ENCODE measurements around the gene CHST1. TPM values are rescaled to one million over a fixed set of nuclear protein-coding genes. Genes with fewer than 3 reads are reported as not detected.
A peak's percentile ranks its signal among the peaks of the same experiment; 100 is the strongest.

The CHST1 gene
- total RNA-seq, 2 experiments from 2014 or later: 0.35 TPM; not detected in 1

DNA sequence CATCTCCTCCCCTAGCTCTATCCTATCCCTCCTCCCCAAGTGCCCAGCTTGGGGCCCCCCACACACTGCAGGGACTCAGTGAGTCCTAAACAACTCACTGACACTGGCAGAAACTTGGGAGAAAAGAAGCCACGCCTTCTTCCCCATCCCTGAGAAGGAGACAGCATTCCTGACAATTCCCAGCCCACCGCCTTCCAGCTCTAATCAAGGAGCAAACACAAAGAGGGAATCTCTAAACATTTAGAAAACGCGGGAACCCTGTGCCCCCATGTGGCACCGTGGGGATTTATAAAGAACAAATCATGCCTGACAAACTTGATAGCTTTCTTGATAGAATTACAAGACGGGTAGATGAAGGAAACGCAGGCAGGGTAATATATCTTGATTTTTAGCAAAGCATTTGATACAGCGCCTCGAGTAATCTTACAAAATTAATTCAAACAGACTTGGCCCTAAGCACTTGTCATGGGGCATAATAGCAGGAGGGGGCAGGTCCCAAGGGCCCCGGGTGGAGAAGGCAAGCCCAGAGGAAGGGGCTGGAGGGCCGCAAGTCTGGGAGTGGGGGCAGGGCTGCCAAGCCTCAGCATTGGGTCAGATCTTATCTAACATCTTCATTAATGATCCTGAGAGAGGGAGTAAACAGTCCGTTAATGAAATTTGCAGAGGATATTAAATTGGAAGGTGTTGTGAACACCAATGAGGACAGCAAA lies 4.5 kb downstream of the CHST1 start:
- H3K4me3 Mint-ChIP-seq: no peak overlapping the region
- no peaks in the 10 kb centered on the region for H3K36me3 Mint-ChIP-seq
- H3K4me1 Mint-ChIP-seq: no peaks in the 10 kb centered on the region
- no peak for DNase-seq
- H3K27me3 Mint-ChIP-seq: peaks cover 65% of the 10 kb centered on the region
- CTCF ChIA-PET: interaction anchor here (1.0 kb wide), 1 partner anchor 289 kb away, joined by 4 read pairs; no protein-coding TSS in a partner anchor
- H3K27ac Mint-ChIP-seq: no peak overlapping the region
- no peak for ATAC-seq
- no peaks in the 10 kb centered on the region for H3K9me3 Mint-ChIP-seq (ENCODE audit: low read depth)

- H3K27ac Mint-ChIP-seq: no peak overlapping the region
- no peaks in the 10 kb centered on the region for H3K36me3 Mint-ChIP-seq
- H3K4me1 Mint-ChIP-seq: peaks cover 7% of the 10 kb centered on the region
- ATAC-seq: no peak
- H3K9me3 Mint-ChIP-seq (ENCODE audit: low read depth): no peaks in the 10 kb centered on the region
- H3K27me3 Mint-ChIP-seq: peaks cover 64% of the 10 kb centered on the region
- no peak overlapping the region for H3K4me3 Mint-ChIP-seq
- no peak for DNase-seq
- CTCF ChIA-PET: no interaction called here
Observed at GRCh38 chr11:45659818-45660160, 5.6 kb downstream of the CHST1 start.

DNA sequence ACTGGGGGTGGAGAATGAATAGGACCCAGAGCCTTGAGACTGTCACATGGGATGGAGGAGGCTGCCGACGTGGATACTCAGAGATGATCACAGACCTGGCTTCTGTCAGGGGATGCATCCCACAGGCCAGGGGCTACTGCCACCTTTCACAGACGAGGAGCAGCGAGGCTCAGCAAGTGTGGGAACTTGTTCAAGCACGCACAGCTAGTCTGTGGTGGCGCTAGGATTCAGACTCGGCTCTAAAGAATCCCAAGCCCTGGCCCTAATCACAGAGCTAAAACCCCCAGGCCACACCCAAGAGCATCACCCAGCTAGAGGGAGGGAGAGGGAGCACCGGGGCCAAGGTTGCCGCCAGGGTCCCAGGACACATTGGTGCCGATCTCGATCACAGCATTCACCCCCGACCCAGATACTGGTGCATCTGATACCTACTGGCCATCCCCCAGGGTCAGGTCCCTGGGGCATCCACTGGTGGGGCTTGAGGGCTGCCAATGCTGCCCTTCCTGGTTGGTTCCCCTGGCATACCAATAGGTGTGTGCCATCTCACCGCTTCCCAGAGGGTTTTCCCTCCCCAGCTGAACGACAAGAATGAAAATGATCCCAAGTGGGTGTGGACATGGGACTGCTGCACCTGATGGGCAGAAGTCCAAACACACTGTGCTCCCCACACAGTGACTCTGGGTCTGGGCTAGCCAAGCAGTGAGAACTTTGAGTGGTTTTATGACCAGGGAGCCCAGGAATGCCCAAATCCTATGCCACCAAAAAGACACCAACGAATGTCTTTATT lies 6.2 kb downstream of the CHST1 start:
- no peak for ATAC-seq
- no peak for DNase-seq
- CTCF ChIA-PET: no interaction called here
- H3K4me1 Mint-ChIP-seq: peaks cover 7% of the 10 kb centered on the region
- H3K27ac Mint-ChIP-seq: no peak overlapping the region
- peaks cover 64% of the 10 kb centered on the region for H3K27me3 Mint-ChIP-seq
- H3K36me3 Mint-ChIP-seq: no peaks in the 10 kb centered on the region
- no peaks in the 10 kb centered on the region for H3K9me3 Mint-ChIP-seq (ENCODE audit: low read depth)
- H3K4me3 Mint-ChIP-seq: no peak overlapping the region

- Mint-ChIP-seq H3K27me3 (peaks cover 58% of the 10 kb centered on the region), H3K4me1 (peaks cover 7% of the 10 kb centered on the region), H3K9me3 (ENCODE audit: low read depth) (no peaks in the 10 kb centered on the region), H3K36me3 (no peaks in the 10 kb centered on the region), H3K4me3 (no peak overlapping the region), H3K27ac (no peak overlapping the region)
- ATAC-seq (no peak), DNase-seq (no peak)
- CTCF ChIA-PET: interaction anchor here (2.5 kb wide), 1 partner anchor 113 kb away, joined by 15 read pairs; no protein-coding TSS in a partner anchor
Observed at GRCh38 chr11:45658292-45658991, 7.0 kb downstream of the CHST1 start.

GRCh38 chr11:45657496-45658260 lies 7.7 kb downstream of the CHST1 start:
- Mint-ChIP-seq H3K4me1 (peaks cover 7% of the 10 kb centered on the region), H3K27ac (no peak overlapping the region), H3K36me3 (no peaks in the 10 kb centered on the region), H3K4me3 (no peak overlapping the region), H3K9me3 (ENCODE audit: low read depth) (no peaks in the 10 kb centered on the region), H3K27me3 (peaks cover 54% of the 10 kb centered on the region)
- CTCF ChIA-PET: interaction anchor here (2.5 kb wide), 1 partner anchor 114 kb away, joined by 15 read pairs; no protein-coding TSS in a partner anchor
- no peak for ATAC-seq
- DNase-seq: no peak

DNA sequence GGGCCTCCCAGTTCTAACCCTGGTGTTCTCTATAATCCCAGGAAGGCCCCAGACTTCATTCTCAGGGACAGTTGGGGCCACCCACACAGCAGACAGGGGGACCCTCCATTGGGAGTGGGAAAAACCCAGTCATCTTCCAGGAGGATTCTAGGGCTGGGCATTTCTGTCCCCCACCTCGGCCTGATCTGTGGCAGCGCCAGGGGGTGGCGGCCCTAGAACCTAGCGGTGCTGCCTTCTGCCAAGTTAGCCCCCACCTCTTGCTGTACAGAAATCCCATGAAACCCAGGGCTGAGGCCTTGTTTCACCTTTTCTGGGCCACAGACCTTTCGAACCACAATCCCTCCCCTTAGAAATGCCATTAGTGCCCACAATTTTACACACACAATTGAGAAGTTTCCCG lies 9.6 kb downstream of the CHST1 start:
- CTCF ChIA-PET: interaction anchor here (1.0 to 4.1 kb wide), 7 partner anchors 8 to 310 kb away, joined by 3 to 24 read pairs (median 4); partner anchors contain the start of gene CHST1
- H3K27me3 Mint-ChIP-seq: peaks cover 35% of the 10 kb centered on the region
- ATAC-seq (no peak), DNase-seq (no peak)
- H3K9me3 Mint-ChIP-seq (ENCODE audit: low read depth): no peaks in the 10 kb centered on the region
- no peak overlapping the region for H3K27ac Mint-ChIP-seq
- H3K4me3 Mint-ChIP-seq: no peak overlapping the region
- H3K4me1 Mint-ChIP-seq: peaks cover 7% of the 10 kb centered on the region
- H3K36me3 Mint-ChIP-seq: no peaks in the 10 kb centered on the region

DNA sequence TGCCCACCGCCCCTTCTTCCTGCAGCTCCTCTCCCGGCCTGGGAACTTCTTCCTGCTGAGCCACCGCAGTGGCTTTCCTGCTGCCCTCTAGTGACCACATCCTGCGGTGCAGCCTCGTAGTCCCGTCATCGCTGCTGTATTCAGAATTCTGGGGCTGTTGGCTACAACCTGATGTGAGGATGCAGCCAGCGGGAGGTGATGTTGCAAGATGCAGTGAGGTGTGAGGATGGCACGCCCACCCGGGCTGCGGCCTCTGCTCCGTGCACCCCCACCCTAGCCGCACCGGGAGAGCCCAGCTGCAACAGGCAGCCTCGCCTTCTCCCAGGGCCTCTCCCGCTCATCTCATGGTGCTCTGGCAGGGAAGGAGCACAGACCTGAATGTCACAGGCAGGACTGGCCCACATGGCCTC lies 10.1 kb downstream of the CHST1 start:
- peaks cover 35% of the 10 kb centered on the region for H3K27me3 Mint-ChIP-seq
- H3K4me3 Mint-ChIP-seq: no peak overlapping the region
- H3K36me3 Mint-ChIP-seq: no peaks in the 10 kb centered on the region
- CTCF ChIA-PET: interaction anchor here (0.8 to 4.1 kb wide), 18 partner anchors 9 to 545 kb away, joined by 3 to 24 read pairs (median 3); partner anchors contain the start of gene CHST1
- DNase-seq: peak; percentile 66
- H3K27ac Mint-ChIP-seq: no peak overlapping the region
- H3K4me1 Mint-ChIP-seq: peaks cover 7% of the 10 kb centered on the region
- peak; percentile 59 for ATAC-seq
- H3K9me3 Mint-ChIP-seq (ENCODE audit: low read depth): no peaks in the 10 kb centered on the region

GRCh38 chr11:45655012-45655283 lies 10.5 kb downstream of the CHST1 start:
- Mint-ChIP-seq H3K9me3 (ENCODE audit: low read depth) (no peaks in the 10 kb centered on the region), H3K27ac (no peak overlapping the region), H3K4me1 (peaks cover 7% of the 10 kb centered on the region), H3K27me3 (peaks cover 32% of the 10 kb centered on the region), H3K36me3 (no peaks in the 10 kb centered on the region), H3K4me3 (no peak overlapping the region)
- ATAC-seq (peak; percentile 18), DNase-seq (no peak)
- CTCF ChIA-PET: interaction anchor here (0.6 to 4.1 kb wide), 17 partner anchors 9 to 545 kb away, joined by 3 to 24 read pairs (median 3); partner anchors contain the start of gene CHST1

GRCh38 chr11:45654231-45655011 lies 11.0 kb downstream of the CHST1 start:
- Mint-ChIP-seq H3K27me3 (peaks cover 29% of the 10 kb centered on the region), H3K36me3 (no peaks in the 10 kb centered on the region), H3K4me1 (peaks cover 7% of the 10 kb centered on the region), H3K9me3 (ENCODE audit: low read depth) (no peaks in the 10 kb centered on the region), H3K27ac (no peak overlapping the region), H3K4me3 (no peak overlapping the region)
- DNase-seq (peak; percentile 34), ATAC-seq (no peak)
- CTCF ChIA-PET: interaction anchor here (0.6 to 4.1 kb wide), 17 partner anchors 8 to 544 kb away, joined by 3 to 24 read pairs (median 3); partner anchors contain the start of gene CHST1

- CTCF ChIA-PET: interaction anchor here (1.1 to 4.1 kb wide), 3 partner anchors 11 to 282 kb away, joined by 3 to 24 read pairs (median 13); partner anchors contain the start of gene CHST1
- Mint-ChIP-seq H3K4me1 (peaks cover 7% of the 10 kb centered on the region), H3K9me3 (ENCODE audit: low read depth) (no peaks in the 10 kb centered on the region), H3K36me3 (no peaks in the 10 kb centered on the region), H3K27me3 (peaks cover 26% of the 10 kb centered on the region), H3K27ac (no peak overlapping the region), H3K4me3 (no peak overlapping the region)
- ATAC-seq: no peak
- peak; percentile 15 for DNase-seq
Observed at GRCh38 chr11:45653277-45653676, 12.1 kb downstream of the CHST1 start.

GRCh38 chr11:45652781-45653180 lies 12.6 kb downstream of the CHST1 start:
- Mint-ChIP-seq H3K4me1 (peaks cover 7% of the 10 kb centered on the region), H3K4me3 (no peak overlapping the region), H3K36me3 (no peaks in the 10 kb centered on the region), H3K9me3 (ENCODE audit: low read depth) (no peaks in the 10 kb centered on the region), H3K27me3 (peaks cover 24% of the 10 kb centered on the region), H3K27ac (no peak overlapping the region)
- DNase-seq (peak; percentile 25), ATAC-seq (no peak)
- CTCF ChIA-PET: interaction anchor here (1.1 to 4.1 kb wide), 3 partner anchors 12 to 282 kb away, joined by 3 to 24 read pairs (median 13); partner anchors contain the start of gene CHST1

All from activated CD8-positive, alpha-beta memory T cell treated with anti-CD3 and anti-CD28 coated beads, Interleukin-2, amount 10 ng/mL, durations not matched to agents 7 days and 5 days (primary cell).